Breast epithelium (tissue), 4 donors: ENCODE measurements around the gene FOCAD. TPM values are rescaled to one million over a fixed set of nuclear protein-coding genes. Genes with fewer than 3 reads are reported as not detected.

ENCODE experiments used
- DNase-seq, 2 donors: peaks; one replicate each; pipeline ENCODE4 v3.0.0-alpha.2; 2019; ENCODE audit warnings: low spot score in 2 of 2
- H3K27ac ChIP-seq, 2 donors: fragments of 200-600 bp; sonication (generic) in 1 of 2; one replicate each; pipeline ENCODE4 v1.5.1; 2016 to 2019; ENCODE audit warnings: mild to moderate bottlenecking in 1 of 2
- H3K27me3 ChIP-seq, 2 donors: fragments of 200-600 bp; sonication (generic) in 1 of 2; one replicate each; pipeline versions ENCODE4 v1.5.1 to v1.6.0; 2017 to 2019; ENCODE audit warnings: control low read depth in 1 of 2, mild to moderate bottlenecking in 1 of 2
- H3K36me3 ChIP-seq: fragments of 200-600 bp; one replicate; pipeline ENCODE4 v1.5.1; 2019
- H3K4me1 ChIP-seq, 2 donors: fragments of 200-600 bp; sonication (generic); one replicate each; pipeline ENCODE4 v1.5.1; 2016 to 2019; ENCODE audit warnings: control low read depth in 1 of 2
- H3K4me3 ChIP-seq, 3 donors: fragments of 200-600 bp; sonication (generic); 1 replicate in 2 of 3; 2 replicates in 1 of 3; pipeline ENCODE4 v1.5.1; 2016 to 2019; ENCODE audit warnings: mild to moderate bottlenecking in 3 of 3, moderate library complexity in 2 of 3
- H3K9me3 ChIP-seq, 2 donors: fragments of 200-600 bp; sonication (generic) in 1 of 2; one replicate each; pipeline ENCODE4 v1.5.1; 2016 to 2019; ENCODE audit warnings: control low read depth in 1 of 2
- CTCF ChIP-seq, 3 donors: fragments of 450-650 bp; IDR thresholded peaks; one replicate each; pipeline ENCODE4 v1.5.1; 2016 to 2017; ENCODE audit warnings: antibody characterized with exemption in 3 of 3, mild to moderate bottlenecking in 3 of 3, moderate library complexity in 3 of 3
- POLR2A ChIP-seq: fragments of 450-650 bp; IDR thresholded peaks from one replicate; pipeline ENCODE4 v1.6.1; 2016; ENCODE audit warnings: antibody characterized with exemption, mild to moderate bottlenecking, moderate library complexity
- POLR2AphosphoS5 ChIP-seq, 3 donors: sonication (generic); formaldehyde crosslinking; IDR thresholded peaks; one replicate each; pipeline ENCODE4 v1.6.1; 2017; ENCODE audit warnings: antibody characterized with exemption in 3 of 3
- intact Hi-C: fragments of 100-400 bp; cut with DNase I; formaldehyde crosslinking; loops from one replicate; pipeline ENCODE4 v1.15.1; 2023; ENCODE audit warnings: low total_unique reads
- total RNA-seq, 3 donors: library from RNA; depleted of rRNA; stranded (reverse); fragments of >200 nt; gene quantifications; one replicate each; pipeline ENCODE4 v1.1.0, GENCODE V29; 2016

Gene FOCAD
- total RNA-seq, 3 donors from 2014 or later, result 23.4 to 48.1 (median 36.7) TPM

GRCh38 chr9:20987521-20987920 lies 303.5 kb downstream of the FOCAD start:
- Histone ChIP-seq H3K27me3 (no peaks in the 10 kb centered on the region), H3K36me3 (no peaks in the 10 kb centered on the region), H3K9me3 (no peaks in the 10 kb centered on the region), H3K4me1 (no peaks in the 10 kb centered on the region), H3K4me3 (no peak overlapping the region), H3K27ac (no peak overlapping the region)
- intact Hi-C loops, result no loop called here
- no peak for DNase-seq
- TF ChIP-seq CTCF (IDR thresholded peaks at IDR 0.05) (no peak), POLR2AphosphoS5 (IDR thresholded peaks at IDR 0.05) (no peak), POLR2A (no peak)

- Histone ChIP-seq H3K9me3 (no peaks in the 10 kb centered on the region), H3K27ac (no peak overlapping the region), H3K4me1 (no peaks in the 10 kb centered on the region), H3K36me3 (no peaks in the 10 kb centered on the region), H3K27me3 (no peaks in the 10 kb centered on the region), H3K4me3 (no peak overlapping the region)
- DNase-seq, result no peak
- intact Hi-C loops, result no loop called here
- TF ChIP-seq POLR2AphosphoS5 (IDR thresholded peaks at IDR 0.05) (no peak), POLR2A (no peak), CTCF (IDR thresholded peaks at IDR 0.05) (no peak)
These were observed 304.0 kb downstream of the FOCAD start for GRCh38 chr9:20988061-20988460.

GRCh38 chr9:20988671-20989315 lies 304.7 kb downstream of the FOCAD start:
- Histone ChIP-seq H3K27me3 (no peaks in the 10 kb centered on the region), H3K9me3 (no peaks in the 10 kb centered on the region), H3K4me3 (no peak overlapping the region), H3K36me3 (peaks cover 3% of the 10 kb centered on the region), H3K4me1 (no peaks in the 10 kb centered on the region), H3K27ac (no peak overlapping the region)
- DNase-seq, result no peak
- intact Hi-C loops, result no loop called here
- TF ChIP-seq POLR2AphosphoS5 (IDR thresholded peaks at IDR 0.05) (no peak), POLR2A (no peak), CTCF (IDR thresholded peaks at IDR 0.05) (no peak)

GRCh38 chr9:20989923-20990341 lies 305.9 kb downstream of the FOCAD start:
- H3K27ac ChIP-seq, result no peak overlapping the region
- no peak overlapping the region for H3K4me3 ChIP-seq
- intact Hi-C loops, result no loop called here
- DNase-seq, result no peak
- peaks cover 5% of the 10 kb centered on the region for H3K36me3 ChIP-seq
- H3K9me3 ChIP-seq, result no peaks in the 10 kb centered on the region
- no peaks in the 10 kb centered on the region for H3K4me1 ChIP-seq
- no peaks in the 10 kb centered on the region for H3K27me3 ChIP-seq
- TF ChIP-seq POLR2AphosphoS5 (IDR thresholded peaks at IDR 0.05) (no peak), POLR2A (no peak), CTCF (IDR thresholded peaks at IDR 0.05) (no peak)

- TF ChIP-seq POLR2AphosphoS5 (IDR thresholded peaks at IDR 0.05), result no peak
- no peak overlapping the region for H3K27ac ChIP-seq
- no peaks in the 10 kb centered on the region for H3K27me3 ChIP-seq
- no peak overlapping the region for H3K4me3 ChIP-seq
- no peak for DNase-seq
- no peaks in the 10 kb centered on the region for H3K9me3 ChIP-seq
- intact Hi-C loops, result no loop called here
- peaks cover 5% of the 10 kb centered on the region for H3K36me3 ChIP-seq
- no peaks in the 10 kb centered on the region for H3K4me1 ChIP-seq
These were observed 306.8 kb downstream of the FOCAD start for GRCh38 chr9:20990867-20991266.
